Renal cortex interstitium (tissue), 11 donors: ENCODE results near the gene CDKL5. TPM values are rescaled to one million over a fixed set of nuclear protein-coding genes. Genes with fewer than 3 reads are reported as not detected.
A peak's percentile ranks its signal among the peaks of the same experiment; 100 is the strongest.

Experiments used
- DNase-seq, 11 donors: peaks; one replicate each; pipeline ENCODE4 v3.0.0-alpha.2; 2013; ENCODE audit warnings: low read depth in 9 of 11, low spot score in 4 of 11; ENCODE audit errors: extremely low read depth in 1 of 11
- polyA plus RNA-seq, 3 donors: library from polyadenylated mRNA; unstranded; fragments of 120-200 nt; gene quantifications; one replicate each; pipeline ENCODE4 v1.2.1, GENCODE V29; 2013; ENCODE audit not compliant: insufficient read length in 3 of 3

The CDKL5 gene
- polyA plus RNA-seq, 3 donors, result 12.4 to 16.8 (median 15.8) TPM

DNA sequence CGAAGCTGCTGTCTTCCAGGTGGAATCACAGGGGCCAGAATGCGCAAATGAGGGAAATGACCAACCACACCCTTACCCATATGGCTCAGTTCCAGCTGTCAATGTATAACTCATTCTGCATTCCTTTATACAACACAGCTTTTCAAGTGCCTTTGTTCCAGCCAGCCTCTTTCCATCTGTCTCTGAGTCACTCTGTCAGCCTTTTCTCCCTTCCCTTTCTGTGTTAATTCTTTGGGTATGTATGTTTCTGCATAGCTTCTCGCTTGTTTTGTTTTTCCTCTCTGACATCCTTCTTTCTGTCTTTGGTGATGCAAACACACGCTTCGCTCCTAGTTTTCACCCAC, 192.0 kb downstream of the CDKL5 start:
- DNase-seq, result peak in 10 of 11 donors; percentile 13 to 69 (median 24)

DNA sequence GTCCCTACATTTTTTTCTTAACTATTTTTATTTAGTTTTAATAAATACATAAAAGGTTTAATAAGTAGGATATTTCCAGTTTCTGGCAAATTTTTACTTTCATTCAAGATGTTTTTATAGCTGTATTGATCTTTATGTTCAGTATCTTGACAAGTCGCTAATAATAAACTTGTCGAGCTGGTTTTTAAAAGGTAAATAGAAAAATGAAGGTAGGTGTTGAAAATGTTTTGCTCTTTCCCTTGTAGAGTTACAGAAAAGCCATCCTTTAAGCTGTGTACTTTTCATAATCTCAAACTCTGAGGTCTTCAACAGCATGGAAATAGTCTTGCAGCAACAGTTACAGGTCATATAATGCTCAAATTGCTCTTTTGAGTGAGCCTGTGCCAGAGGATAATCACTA, 193.9 kb downstream of the CDKL5 start:
- no peak for DNase-seq

DNA sequence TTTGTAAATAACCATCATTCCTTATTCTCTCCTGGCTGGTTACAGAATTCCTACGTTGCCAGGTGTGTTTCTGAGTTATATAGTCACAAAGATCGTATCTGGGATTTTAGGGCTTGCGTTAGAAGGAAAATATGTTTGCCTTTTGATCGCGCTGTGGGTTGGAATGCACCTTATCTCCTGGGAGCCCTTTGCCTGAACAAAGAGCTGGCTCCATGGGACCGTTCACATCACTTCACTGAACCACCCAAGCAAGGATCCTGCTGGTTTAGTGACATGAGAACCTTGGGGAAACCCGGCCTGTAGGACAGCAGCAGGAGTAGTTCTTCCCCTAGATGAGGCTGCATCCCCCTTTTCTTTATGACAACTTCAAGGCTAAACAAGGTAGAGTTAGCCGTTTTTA, 194.9 kb downstream of the CDKL5 start:
- DNase-seq, result no peak

DNA sequence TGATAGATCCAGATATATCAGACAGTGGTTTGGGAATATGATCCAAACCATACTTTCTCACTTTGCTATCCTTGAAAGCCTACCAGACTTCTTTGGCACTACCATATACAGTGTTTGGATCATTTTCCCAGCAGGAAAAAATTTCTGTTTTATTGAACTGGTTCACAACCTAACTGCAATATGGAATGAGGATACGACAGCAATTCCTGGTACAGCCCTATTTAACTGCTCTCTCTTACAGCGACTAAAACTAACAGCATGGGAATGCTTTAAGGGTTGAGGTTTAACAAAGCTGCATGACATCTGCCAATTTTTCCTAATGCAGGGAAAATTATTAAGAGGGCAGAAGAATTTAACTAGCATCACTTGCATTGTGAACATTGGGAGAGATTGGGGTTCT, 199.2 kb downstream of the CDKL5 start:
- DNase-seq, result no peak

DNA sequence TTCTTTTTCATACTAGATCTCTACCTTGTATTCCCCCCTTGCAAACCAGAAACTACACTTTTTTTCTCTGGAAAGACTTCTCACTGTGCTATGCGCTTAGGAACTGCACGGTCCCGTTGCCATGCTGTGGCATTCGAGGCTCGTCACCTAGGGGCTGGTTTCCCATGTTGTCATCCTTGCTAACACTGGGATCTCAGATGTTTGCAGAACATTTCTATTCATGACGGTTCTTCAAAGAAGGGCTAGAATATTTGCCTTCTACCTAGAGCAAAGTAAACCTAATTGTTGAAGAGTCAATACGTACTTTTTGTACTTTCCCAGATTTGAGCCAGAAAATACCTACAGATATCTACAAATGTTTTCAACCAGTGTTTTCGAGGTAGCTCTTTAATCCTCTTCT, 205.5 kb downstream of the CDKL5 start:
- DNase-seq, result no peak

DNA sequence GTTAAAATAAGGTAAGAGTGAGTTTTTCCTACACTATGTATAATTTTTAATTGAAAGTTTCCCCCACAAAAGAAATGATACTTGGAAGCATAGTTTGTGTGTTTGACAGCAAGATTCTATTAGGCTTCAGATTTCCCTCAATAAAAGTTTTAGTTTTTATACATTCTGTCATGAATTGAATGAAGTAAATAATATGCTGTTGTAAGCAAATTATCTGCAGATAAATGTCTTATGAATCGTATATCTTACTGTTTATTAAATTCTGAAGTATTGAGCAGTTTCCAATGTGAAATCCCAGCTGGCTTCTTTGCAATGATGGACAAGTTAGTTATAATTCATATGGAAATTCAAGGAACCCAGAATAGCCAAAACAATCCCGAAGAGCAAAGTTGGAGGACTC, 213.0 kb downstream of the CDKL5 start:
- DNase-seq, result no peak

DNA sequence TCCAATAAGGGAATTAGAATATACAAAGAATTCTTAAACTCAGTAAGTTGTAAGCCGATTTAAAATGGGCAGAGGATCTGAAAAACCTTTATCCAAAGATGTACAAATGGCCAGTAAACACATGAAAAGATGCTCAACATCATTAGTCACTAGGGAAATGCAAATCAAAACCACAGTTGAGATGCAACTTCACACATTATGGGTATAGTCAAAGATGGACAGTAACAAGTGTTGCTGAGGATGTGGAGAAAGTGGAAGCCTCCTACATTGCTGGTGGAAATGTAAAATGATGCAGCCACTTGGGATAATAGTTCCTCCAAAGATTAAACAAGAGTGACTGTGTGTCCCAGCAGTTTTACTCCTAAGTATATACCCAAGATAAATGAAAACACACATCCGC, 213.9 kb downstream of the CDKL5 start:
- DNase-seq, result no peak

DNA sequence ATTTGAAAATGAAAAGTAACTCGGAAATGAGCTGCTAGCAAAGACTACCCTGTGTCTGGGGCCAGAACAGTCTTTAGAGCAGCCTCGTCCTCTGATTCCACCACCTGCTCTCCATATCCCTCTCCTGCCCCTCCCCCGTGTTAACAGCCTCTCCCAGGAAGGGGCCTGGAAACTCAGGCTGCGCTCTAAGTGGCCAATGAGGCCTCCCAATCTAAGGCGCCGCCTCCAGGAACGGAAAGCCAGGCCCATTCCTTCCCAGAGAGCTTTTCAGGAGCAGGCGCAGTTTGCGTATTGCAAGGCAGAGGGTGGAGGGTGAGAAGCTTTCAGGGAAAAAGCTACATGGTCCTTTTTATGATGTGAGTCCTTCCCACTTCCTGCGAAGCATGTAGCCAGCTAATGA, 215.3 kb downstream of the CDKL5 start:
- DNase-seq, result no peak

DNA sequence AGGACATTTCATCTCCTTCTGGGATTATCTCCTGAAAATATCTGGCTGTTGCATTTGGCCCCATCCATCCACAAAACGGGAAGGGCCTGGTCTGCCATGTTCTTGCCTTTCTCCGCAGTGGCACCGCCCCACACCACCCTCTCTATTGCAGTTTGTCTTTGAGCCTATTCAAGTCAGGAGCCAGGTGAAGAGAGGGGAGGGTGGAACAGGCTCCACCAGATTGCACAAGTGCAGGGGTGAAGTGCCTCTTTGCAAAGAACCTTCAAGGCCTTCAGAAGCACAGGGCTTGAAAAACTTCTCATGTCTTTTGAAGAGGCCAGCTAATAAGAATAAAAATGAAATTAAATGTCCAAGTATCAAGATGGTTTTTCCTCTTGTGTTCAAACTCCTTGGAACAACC, 217.8 kb downstream of the CDKL5 start:
- no peak for DNase-seq

DNA sequence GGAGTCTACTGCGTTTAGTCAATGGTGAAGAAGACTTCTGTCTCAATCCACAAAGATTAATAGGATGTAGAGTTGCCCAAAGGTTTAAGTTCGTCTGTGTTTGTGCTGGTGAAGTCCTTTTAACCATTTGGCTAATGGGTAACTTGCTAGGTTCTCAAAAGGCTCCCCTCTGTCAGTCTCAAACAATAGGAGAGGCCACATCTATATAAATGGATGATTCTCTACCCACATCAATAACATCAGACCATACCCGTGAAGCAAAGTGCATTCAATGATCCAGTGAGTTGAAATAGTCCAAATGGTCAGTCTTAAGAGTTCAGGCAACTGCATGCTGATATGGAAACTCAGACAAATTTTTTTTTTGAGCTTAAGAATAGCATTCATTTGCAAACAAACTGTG, 218.4 kb downstream of the CDKL5 start:
- DNase-seq, result no peak

DNA sequence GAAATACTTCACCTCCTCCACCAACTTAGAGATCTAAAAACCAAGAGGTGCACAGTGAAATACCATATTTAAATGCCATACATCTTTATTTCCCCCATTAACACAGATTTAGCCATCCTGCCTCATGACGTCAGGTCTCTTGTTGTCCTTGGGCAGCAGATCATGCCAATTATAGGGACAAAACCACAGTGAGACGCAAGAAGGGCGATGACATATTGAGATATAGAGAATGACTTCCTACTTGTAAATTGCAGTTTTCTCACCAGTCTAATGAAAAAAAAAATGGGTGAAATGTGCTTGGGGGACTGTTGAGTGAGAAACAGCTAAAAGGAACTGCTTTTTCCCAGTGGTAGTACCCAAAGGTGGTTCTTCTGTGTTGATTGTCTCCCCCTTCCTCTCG, 222.2 kb downstream of the CDKL5 start:
- DNase-seq, result no peak

DNA sequence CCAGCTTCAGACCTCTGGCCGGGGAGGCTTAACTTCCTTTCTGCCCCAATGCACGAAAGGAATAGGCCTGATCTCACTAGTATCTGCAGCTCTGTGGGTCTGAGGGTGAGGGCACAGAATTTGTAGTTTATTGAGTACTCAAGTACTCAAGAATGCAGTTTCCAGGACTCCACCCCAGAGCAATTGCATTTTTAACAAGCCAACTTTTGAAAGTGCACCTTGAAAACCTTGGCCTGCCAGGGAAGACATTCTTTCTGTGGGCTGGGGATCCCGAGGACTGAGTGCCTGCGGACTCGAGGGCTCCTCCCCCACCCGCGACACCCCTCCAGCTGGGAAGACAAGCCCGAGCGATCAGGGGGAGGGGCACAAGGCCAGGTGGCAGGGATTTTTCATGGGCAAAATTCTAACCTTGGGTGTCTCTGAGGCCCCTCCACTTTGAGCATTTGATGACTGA, 224.1 kb downstream of the CDKL5 start:
- peak in 1 of 11 donors; percentile 4 for DNase-seq

DNA sequence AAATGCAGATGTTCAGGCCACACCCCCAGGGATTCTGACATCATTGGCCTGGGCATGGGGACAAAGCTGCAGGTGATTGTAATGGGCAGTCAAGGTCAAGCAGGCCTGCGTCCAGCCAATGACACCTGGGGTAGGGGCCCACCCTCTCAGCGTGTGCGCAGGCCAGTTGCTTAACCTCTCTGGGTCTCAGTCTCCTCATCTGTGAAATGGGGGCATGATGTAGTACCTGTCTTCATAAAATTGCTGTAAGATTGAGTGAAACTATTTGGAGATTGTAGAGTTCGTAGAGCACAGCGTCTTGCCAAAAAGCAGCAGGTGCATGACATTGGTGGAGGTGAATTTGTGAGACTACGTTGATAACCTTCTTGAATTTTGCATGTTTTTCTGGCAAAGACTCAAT, 225.3 kb downstream of the CDKL5 start:
- no peak for DNase-seq

DNA sequence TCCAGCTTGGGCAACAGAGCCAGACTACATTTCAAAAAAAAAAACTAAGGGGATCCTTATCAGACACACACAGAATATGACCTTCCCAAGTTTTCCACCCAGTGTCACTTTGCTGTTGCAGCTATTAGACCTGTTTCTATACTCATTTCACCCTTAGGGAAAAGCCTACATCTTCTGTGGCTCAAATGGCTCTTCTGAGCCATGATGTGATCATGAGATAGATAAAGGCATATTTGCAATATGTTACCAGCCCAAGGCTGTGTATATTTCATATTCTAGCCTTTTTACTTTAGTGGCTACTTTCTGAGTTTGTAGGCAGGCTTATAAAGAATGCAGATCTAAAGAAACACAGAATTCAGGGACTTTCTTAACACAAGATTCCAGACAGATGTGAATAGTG, 227.2 kb downstream of the CDKL5 start:
- DNase-seq, result no peak

DNA sequence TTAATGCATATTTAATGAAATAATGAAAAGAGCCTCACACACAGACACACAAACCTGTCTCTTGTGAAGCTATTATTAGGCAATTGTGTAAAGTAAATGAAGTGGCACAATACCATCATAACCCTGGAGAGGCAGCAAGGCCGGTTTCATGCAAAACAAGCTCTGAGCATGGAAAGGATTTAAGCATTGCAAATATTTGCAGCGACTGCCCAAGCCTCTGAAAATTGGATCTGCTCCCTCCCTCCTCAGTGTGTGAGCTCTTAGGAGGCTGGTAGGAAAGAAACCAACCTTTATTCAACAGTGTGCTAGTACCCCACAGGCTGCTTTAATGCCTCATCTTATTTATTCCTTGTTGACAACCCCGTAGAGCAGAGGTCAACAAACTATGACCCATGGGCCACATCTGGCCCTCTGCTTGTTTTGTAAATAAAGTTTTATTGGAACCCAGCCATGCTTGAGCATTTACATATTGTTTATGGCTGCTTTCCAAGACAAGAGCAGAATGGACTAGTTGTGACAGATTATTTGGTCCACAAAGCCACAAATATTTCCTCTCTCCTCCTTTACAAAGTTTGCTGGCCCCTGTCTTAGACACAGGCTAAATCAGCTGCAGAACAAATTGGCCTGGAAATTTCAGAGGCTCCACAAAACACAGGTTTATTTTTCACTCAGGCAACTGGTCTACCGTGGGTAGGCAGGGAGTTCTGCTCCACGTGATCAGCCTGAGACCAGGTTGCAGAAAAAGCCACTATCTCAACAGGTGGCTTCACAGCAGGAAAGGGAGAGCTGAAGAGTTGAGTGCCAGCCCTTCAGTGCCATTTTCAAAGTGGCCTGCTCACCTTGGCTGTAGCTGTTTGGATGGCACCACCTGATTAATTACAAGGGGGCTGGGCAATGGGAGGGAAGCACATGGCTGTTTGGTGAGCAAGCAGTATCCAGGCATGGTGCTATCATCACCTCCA, 229.7 kb downstream of the CDKL5 start:
- no peak for DNase-seq

DNA sequence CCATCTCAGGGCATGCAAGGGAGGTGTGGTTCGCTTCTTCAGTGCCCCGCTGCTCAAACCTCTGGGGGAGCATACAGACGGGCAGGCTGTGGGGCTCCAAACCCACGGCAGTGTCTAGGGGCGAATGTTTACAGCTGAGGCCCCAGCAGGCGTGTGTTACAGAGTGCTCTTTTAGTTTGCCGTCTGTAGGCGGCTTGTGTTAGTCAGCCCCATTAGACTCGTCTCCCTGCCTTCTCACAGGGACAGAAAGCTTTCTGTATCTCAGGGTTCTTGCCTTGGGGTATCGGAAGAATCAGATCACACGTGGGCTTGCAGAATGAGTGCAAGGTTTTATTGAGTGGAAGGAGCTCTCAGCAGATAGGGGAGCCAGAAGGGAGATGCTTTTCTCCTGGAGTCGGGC, 235.9 kb downstream of the CDKL5 start:
- no peak for DNase-seq

DNA sequence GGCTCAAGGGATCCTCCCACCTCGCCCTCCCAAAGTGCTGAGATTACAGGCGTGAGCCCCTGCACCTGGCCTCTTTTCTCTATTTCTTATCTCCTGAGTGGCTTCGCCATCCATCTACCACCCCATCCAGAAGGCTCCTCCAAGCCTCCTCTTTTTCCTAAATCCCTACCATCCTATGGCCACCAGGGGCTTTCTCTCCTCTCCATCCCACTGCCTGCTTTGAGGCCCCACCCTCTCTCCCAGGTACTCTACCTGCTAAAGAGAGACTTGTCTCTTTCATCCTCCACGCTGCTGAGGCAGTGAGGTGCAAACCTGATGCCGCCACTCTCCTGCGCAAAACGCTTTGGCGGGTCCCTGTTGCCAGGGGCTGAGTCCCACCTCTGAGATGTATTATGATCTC, 239.5 kb downstream of the CDKL5 start:
- no peak for DNase-seq

DNA sequence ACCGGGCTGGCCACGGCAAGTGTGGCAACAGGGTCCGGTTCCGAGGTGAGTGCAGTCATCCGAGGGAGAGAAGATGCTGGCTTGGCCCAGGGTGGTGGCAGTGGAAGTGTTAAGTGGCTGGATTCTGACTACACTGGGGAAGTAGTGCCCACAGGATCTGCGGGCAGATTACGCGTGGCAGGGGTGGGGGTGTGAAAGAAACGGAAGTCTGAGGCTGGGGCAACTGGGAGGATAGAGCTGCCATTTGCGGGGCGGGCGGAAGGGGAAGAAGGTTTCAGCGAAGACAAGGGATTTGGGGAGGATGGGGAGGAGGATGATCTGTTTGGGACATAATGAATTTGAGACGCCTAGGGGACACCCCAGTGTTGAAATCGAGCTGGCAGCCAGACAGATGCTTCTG, 241.2 kb downstream of the CDKL5 start:
- no peak for DNase-seq

DNA sequence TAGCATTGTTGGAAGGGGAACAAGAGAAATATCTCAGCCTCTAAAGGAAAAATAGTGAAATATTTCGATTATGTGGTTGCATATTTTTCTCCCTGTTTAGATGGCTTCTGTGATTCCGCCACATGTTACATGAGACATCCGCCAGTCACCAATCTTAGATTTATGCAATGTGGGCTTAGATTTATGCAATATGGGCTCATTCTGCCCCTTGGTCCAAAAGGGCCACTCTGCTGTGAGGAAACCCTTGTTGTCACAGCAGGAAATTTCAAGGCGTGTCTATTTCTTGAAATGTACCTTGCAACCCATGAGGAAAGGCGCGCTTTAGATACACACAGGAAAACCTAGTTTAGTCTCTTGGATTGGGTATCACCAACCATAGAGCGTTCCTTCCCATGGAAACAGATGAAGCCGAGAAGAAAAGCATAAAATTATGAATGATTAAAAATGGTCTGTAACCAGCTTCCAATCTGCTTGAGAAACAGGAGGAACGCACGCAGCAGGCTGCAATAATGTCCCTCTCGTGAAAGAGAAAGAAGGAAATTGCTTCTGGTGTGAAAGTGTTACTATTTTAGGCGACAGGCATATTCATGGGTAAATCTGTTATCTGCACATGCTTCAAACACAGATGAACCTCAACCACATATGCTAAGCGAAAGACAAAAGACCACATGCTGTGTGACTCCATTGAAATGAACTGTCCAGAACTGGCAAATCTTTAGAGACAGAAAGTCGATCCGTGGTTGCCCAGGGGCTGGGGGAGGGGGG, 242.8 kb downstream of the CDKL5 start:
- DNase-seq, result no peak

DNA sequence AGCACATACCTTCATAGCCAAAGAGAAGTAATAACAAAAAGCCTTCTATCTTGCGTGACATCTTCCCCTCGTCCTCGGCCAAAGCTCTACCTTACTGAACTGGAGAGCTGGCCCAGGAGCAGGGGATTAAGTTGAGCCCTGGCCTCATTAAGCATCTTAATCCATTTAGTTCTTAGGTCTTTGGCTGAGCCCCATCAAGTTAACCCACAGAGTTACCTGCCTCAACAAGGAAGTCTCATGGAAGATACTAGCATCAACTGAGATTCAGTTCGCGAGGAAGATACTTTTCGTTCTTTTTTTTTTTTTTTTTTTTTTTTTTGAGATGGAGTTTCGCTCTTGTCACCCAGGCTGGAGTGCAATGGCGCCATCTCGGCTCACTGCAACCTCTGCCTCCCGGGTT, 246.6 kb downstream of the CDKL5 start, which contains the start of gene RS1:
TSS of gene RS1 (minus strand) at position 101 of the 400 bp plus-strand sequence. CDS start at position 61, 40 bp downstream.
- no peak for DNase-seq
